GM18907 (cell line): ENCODE measurements around the gene ATOH8.

Source experiments
- ATAC-seq: cut with Tn5 transposase; IDR thresholded peaks from one replicate; pipeline ENCODE4 v1.9.1; 2021; ENCODE audit warnings: mild to moderate bottlenecking, moderate library complexity; ENCODE audit not compliant: unreplicated experiment

Gene ATOH8

DNA sequence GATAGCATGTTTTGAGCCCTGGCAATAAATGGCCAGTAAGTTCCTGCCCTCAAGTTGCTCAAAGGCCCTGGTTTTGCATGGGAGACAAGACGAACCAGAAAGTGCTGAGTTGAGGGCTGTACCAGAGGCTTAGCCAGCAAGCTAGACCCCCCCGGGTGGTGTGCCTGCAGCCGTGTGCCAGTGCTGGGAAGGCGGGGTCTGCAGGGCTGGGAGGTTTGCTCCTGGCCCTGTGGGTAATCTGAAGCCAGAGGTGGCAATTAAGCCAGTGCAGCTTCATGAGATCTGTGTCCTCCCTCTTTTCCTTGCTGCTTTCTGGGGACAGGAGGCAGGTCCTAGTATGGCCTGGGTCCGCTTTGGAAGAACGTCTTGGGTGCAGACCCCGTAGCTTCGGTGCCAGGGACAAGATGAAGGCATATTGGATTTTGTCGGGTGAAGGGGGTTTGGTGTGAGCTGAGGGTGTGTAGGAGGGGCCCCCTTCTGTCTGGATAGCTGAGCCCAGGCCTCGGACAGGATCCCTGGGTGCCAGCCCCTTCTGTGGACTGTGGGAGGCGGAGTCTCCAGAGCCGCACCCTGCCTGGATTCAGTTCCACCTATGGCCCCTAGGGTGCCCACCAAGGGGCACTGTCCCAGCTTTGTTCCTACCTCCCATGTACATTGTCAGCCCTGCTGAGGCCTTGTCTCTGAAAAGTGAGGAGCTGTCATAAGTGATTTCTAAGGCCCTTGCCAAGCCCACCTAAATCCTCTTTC, 15.6 kb downstream of the ATOH8 start:
- no peak for ATAC-seq

DNA sequence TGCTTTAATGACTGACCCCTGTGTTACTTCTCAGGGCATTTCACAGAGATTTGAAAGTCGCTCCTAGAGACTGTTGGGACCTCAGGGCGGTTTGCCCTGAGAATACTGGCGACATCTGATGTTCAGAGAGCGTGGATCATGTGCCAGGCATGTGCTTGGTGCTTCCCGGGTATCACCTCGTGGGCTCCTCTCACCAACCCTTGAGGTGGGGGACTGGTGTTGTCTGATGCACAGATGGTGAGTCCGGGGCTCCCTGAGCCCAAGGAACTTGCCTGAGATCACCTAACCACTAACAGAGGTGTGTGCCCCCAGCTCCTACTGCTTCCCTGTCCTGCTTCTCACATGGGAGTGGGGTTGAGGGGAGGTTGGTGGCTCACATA, 16.2 kb downstream of the ATOH8 start:
- ATAC-seq, result no peak

DNA sequence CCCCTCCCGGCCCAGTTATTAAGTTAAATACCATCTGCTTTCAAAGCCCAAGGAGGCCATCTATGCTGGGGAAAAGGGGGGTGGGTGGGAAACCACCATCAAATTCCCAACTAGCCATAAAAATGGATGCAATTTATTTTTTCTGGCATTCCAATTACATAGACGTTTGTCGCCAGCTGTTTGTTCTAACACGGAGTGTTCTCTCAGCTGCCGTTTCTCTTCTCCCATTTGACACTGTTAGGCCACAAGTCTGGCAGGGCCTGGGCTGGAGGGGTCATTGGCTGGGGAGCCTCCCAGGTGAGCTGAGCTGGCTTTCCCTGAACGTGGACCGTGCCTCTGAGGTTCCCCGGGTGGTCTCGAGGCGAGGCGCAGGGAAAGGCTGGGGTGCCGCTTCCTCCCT, 16.6 kb downstream of the ATOH8 start:
- ATAC-seq, result no peak

DNA sequence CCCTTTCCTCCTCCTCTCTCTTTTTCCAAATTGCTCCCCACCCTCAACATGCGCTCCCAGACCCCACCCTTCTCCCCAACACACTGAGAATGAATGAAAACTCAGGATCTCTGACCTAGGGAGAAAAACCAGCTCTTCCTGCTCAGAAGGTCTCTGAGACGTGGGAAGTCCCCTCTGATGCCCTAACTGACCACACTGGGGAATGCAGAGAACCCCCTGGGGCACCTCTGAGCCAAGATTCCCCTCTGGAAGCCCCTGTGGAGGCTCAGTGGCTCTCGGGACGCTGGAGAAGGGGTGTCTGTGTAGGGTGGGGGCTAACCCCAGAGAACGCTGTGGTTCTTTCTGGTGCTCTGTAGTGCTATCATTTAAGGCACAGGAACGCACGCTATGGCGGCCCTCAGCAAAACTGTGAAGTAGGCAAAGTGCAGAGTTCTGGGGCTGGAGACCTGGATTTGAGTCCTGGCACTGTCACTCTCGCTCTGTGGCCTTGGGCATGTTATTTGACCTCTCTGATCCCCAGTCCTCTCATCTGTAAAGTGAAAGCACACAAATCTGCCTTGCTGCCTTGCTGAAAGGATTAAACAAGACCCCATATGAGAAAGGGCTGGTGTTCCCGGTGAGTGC, 17.1 kb downstream of the ATOH8 start:
- no peak for ATAC-seq

DNA sequence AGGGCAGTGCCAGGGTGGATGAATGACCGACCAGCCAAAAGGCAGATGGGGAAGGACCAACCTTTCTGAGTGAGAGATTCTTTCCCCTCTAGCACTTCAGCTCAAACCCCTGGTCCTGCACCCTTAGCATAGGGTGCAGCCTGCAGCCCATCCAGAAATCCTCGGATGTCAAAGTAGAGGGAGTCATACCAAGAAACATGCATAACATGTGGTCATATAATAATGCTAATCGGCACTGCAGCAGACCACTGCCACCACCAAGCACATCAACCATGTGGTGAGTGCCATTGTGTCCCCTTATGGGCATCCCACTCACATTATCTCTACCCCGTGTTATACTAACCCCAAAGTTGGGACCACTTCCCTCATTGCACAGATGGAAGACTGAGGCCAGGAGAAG, 17.7 kb downstream of the ATOH8 start:
- ATAC-seq, result no peak

DNA sequence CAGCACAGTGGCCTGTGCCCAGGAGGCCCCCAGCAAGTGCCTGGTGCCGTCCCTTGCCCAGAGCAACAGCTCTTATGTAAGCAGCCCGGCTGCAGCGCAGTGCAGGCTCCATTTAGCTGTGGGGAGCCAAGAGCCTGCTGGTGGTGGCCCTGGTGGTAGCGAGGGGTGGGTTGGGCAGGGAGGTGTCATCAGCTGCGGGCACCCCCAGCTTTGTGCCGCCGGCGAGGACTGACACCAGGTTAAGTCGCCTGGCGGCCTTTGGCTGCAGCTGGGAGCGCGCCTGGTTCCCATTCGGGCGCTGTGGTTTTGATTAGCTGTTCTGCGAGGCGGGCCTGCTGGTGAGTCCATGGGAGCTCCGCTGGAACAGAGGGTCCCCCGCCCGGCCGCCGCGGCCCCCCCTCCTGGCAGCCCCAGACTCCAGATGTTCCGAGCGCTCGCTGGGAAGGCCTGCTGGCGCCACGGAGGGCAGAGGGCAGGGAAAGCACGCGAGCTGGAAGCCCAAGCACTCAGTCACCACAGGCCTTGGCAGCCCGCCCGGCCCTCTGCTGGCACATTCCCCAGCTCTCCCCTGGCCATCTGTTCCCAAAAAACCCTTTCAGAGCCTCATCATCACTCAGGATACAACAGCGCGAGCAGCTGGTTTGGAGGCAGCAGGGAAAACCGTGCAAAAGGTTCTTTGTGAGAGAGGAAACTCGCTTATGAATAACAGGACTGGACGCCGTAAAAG, 18.4 kb downstream of the ATOH8 start:
- ATAC-seq, result no peak

DNA sequence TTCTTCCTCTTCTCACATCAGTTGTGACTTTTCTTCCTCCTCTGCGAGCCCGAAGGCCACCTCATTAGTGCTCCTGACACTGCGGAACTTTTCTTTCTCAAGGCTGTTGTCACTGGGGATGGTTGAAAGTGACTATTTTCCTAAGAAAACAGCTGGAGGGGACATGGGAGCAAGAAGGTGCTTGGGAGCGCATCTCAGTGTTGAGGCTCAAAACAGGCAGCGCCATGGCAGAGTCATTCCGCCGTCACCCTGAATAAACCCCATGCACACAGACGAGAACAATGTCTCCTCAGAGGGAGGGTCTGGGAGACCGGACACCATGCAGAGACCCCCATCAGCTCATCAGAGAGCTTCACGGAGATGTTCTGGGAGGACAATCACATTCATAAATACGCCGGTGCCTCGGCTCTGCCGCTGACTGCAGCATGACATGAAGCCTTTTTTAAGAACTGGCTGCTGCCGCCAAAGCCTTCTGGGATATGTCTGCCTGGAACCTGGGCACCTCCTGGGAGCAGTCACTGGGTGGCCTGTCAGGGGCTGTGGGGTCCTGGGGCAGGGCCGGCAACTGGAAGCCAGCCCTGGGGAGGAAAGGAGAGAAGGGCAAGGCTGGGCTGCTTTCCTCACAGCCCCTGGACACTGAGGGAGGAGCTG, 19.2 kb downstream of the ATOH8 start:
- no peak for ATAC-seq

DNA sequence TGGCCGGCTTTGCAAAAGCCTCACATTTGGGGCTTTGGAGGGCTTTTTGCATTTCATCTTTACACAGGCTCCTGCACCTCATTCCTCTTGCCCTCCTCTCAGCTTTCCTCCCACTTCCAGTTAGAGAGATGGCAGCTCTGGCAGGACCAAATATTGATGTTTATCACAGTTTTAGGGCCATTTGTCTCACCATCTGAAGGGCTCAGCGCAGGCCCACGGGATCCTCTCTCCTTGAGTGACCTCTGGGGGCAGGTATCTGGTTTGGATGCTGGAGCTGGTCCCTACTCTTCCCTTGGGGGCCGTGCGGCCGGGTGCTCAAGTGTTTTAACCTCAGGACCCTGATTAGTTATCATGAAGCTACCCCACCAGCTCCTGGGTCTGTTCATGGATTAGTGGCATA, 19.9 kb downstream of the ATOH8 start:
- no peak for ATAC-seq

DNA sequence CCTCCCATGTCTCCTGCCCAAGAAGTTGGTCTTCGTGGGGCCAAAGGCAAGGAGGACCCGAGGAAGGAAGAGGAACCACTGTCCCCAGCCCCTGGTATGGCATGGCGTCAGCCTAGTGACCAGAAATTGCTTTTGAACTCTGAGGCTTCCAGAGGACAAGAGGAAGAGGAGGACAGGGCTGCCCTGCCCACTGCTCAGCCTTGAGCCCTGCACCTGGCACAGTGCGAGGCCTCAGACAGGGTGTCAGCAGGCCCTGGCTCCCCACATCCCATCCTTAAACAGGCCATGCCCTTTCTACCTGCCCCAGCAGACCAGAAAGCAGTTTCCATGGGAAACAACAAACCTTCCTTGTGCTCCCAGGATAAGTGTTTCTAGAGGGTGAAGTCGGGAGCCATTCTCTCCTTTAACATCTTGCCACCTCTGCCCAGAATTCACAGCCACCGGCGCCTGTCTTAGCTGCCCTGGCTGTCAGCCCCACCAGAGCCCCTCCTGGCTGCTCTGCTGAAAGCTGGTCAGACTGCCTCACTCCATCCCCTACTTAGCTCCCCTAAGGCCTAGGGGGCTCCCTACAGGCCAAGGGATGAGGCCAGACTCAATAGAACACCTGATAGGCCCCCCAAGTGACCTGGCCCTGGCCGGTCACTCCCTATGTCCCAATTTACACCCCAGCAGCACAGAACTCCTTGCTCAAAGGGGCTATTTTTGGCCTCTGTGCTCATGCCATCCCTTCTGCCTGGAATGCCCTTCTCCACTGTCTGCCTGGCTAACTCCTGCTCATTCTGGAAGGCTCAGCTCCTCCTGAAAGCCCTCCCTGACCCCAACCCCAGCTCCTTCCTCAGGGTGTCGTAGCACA, 20.6 kb downstream of the ATOH8 start:
- ATAC-seq, result no peak

DNA sequence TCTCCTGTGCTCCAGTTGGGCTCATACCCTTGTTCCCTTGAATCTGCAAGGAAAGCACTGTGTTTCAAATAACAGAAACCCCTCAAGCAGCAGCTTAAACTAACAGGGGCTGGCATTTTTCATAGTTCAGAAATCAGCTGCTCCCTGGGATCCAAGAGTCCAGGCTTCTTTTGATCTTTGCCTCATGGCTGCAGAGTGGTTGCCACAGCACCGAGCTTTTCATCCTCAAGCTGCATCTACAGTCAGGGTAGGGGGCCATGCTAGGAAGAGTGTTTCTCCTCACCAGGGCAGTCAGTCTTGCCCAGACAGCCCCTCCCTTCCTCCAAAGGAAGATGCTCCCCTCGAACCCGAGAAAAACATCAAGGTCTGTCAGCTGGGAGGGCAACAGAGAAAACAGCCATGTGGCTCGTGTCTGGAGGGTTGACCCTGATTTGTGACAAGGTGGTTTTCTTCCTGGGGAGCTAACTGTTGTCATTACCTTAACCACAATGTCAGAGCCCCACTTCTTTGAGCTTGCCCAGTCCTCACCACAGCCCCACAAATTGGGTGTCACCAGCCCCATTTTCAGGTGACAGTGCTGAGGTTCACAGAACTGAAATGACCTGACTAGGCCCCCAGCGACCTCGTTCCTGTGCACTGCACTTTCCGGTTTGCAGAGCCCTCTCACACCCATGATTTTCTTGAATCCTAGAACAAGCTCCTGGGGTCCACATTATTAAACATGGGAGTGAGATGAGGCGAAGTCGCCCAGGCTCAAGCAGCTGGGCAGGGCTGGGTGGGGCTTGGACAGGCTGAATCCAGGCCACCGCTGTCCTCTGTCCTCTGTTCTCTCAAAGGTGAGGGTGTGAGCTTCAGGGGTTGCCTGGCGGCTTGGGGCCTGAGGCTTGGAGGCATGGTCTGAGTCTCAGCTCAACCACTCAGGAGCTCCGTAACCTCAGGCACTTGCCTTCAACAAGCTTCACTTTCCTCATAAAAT, 21.9 kb downstream of the ATOH8 start:
- no peak for ATAC-seq

DNA sequence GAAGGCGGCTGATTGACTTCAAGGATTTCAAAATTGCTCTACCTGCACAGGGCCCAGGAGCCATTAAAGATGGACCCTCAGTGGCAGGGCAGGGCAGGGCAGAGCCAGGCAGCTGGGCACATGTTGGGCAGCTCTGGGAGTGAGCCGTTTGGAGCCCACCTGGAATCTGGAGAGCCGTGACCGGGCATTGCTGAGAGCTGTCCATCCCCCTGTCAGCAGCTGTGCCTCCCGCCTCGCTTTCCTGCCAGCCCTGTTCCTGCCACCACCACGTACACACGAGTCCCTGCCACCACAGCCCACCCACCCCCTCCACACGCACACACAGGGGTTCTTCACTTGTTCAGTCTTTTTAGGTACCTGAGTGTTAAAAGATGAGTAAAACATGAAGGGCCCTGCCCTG, 22.9 kb downstream of the ATOH8 start:
- ATAC-seq, result no peak

DNA sequence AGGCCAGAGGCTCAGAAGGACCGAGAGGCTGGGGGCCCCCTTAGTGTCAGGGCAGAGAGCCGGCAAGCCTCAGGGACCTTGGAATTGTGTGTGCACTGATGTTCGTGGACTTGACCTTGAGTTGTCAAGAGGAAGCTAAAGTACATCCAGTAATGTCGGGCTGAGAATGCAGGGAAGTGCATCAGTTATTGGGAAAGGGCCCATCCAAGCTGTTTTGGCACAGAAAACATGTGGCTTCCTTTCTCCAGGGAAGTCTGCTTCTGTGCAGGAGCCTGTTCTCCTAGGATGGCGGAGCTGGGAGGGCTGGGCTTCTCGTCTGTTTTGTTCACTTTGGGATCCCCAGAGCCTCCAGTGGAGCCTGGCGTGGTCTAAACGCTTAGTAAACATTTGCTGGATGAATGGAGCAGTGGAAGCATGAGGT, 23.7 kb downstream of the ATOH8 start:
- no peak for ATAC-seq

DNA sequence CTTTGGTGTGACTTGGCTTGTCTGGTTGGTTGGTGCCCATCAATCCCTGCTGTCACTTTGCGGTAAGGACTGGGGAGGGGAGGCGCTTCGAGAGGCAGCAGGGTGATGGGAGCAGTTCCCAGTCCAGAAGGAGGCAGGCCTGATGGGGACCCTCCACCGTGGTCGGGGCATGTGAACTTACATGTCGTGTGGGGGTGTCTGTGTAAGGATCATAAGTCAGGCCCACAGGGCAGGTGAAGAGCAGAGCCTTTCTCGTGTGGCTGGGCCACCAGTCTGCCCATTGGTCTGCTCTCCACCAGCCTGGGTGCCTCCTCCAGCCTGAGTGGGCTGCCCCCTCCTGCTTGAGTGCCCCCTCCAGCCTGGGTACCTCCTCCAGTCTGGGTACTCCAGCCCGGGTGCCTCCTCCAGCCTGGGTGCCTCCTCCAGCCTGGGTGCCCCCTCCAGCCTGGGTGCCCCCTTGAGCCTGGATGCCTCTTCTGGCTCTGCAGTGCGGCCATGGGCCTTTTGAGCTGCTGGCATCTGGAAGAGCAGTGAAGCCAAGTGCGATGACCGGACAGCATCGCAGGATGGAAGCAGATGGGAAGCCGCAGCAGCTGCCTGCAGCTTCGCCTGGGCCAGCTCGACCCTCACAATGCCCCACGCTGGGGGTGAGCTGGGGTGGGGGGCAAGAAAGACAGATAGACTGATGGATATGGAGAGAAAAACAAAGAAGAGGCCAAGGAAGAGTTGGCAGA, 25.0 kb downstream of the ATOH8 start:
- no peak for ATAC-seq

DNA sequence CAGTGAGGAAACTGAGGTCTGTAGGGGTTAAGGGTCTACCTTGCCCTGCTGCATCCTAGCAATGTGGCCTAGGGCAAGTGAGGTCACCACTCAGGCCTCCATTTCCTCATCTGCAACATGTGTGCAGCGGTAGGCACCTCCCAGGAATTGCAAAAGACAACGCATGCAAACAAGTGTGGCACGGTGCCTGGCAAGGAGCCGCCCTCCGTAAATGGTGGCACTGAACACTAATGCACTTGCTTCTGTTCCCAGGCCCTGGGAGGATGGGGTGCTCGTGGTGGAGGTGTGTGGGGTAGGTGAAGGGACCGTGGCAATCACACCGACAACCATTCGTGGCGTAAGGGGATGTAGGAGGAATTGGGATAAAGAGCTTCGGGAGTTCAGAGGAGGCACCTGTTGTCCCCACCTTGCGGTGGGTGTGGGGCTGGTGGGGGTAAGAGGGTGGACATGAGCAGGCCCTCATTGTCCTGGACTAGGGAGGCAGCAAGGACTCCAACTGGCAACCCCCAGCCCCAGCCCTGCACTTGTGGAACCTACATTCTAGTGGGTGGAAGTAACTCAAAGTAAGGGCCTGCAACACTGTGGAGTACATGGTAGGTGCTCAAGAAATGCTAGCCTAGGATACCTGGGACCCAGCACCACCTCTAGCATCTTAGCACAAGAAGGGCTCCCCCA, 26.0 kb downstream of the ATOH8 start:
- ATAC-seq, result no peak

DNA sequence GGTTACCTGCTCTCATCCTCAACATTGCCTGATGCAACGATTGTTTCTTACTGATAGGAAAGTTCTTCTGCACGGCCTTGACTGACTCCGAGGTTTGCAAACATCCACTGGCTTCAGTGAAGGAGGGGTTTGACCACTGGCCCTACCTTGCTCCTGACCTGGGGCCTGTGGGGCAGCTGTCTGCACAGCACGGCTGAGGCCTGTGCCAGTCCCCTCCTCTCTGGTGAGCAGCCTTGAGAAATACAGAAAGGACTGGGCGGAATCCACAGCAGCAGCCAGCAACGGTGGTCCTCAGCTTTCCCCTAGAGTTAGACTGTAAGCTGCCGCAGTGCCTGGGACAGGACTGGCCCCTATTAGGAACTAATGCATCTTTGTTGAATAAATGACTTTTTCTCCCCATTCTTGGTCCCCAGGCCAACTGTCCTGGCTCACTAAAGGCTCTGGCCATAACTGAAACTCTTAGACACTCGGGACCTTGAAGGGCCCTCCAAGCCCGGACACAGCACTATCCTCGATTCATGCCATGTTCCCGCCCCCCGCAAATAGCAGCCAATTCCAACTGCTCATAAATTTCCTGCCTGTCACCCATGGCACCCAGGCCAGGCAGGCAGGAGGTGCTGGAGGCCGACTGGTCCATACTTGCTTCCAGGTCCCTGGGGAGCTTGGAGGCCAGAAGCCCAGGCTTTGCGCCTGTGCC, 26.7 kb downstream of the ATOH8 start:
- no peak for ATAC-seq

DNA sequence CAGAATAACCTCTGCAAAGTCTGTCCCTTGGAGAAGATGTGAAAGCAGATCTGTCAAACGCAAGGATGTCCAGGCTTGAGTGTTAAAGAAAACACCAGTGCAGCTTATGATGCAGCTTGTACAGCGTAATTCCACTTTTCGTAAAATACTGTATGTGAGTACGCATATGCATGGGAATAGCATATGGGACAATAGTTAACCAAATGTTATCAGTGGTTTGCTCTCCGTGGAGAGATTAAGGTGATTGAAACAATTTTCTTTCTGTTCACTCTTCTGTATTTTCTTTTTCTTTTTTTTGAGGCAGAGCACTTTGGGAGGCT, 27.2 kb downstream of the ATOH8 start:
- no peak for ATAC-seq

DNA sequence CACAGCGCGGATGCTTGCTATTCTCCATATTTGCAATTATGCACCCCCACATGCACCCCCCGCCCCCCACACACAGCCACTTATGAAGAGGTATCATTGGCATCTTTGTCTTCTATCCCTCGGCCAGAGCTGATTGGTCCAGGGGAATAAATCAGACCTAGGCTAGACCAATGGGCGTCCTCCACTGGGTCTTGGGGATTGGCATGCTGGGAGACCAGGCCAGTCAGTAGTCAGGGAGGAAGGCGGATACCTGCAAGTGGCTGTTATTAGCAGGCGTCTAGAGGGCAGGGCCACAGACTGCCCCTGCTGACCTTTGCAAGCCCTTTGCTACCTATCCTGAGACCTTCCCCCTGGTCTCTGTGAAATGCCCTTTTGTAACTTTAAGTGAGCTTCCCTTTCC, 30.0 kb downstream of the ATOH8 start:
- ATAC-seq, result no peak

DNA sequence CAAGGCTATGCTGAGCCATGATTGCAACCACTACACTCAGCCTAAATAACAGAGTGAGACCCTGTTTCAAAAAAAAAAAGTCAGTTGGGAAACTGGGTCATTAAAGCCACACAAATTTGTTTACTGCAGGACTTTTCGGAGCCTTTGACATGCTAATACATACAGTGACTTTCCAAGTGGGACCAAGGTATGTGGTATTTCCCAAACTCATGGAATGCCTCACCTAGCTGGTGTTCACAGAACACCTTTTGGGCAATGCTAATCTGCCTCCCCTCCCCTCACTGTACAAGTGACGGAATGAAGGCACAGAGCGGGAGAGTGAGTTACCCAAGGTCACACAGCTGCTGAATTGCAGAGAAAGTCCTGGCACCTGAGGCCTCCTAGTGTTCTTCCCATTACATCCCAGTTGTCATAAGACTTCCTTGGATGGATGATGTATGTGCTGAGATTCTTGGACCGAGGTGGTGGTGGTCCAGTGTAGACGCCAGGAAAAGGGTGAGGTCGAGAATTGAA, 30.7 kb downstream of the ATOH8 start:
- no peak for ATAC-seq
